T-helper 1 cell treated with Interleukin-12 subunit alpha and Interleukin-12 subunit beta and Interleukin-4 antibody, amounts not matched to agents 30 ng/mL and 1 ng/mL, for 36 hours (primary cell): ENCODE data around the gene CYP4F22. TPM values are rescaled to one million over a fixed set of nuclear protein-coding genes. Genes with fewer than 3 reads are reported as not detected.
"Not testable (repeated sequence)": the region's sequence is repeated elsewhere in the genome, so short reads cannot be mapped to it uniquely, and the experiment has no call there.

ENCODE experiments used
- intact Hi-C: fragments of 100-400 bp; cut with micrococcal nuclease; formaldehyde crosslinking; loops from one replicate; pipeline ENCODE4 v1.15.1; 2024
- total RNA-seq: library from RNA; stranded (reverse); gene quantifications from 2 replicates; pipeline ENCODE4 v1.2.3, GENCODE V29; 2022

The CYP4F22 gene
- total RNA-seq, 1 donor from 2014 or later = 0.49 TPM

DNA sequence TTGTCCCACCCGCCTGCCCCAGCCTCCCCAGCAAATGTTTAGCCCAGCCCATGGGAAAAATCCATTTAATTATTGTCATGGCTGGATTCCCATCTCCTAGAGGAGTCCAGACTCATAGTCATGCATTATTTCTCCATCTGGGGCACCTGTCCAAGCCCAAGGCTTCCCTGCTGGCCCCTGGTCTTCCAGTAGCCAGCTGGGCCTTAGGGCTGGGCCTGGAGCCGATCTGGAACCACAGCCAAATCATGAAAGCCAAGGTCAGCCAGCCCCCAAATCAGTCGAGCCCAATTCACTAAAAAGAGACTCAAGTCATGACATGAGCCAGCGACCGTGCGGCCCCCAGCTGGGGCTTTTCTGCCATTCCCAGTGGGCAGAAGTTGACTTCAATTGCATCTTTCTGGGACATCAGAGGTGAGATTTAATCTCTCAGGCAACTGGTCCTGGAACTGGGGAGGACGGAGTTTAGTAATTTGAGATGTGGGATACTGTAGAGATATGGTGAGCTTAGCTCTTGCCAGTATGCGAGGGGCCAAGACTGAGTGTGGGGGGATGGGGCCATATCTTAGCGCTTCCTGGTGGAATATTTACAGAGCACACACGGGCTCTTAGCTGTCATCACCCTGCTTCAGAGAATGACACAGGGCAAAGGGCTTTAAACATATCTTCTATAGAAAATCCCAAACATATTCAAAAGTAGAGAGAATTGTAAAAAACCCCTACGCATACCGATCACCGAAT is 19.7 kb upstream of the CYP4F22 start:
- intact Hi-C loops = no loop called here

DNA sequence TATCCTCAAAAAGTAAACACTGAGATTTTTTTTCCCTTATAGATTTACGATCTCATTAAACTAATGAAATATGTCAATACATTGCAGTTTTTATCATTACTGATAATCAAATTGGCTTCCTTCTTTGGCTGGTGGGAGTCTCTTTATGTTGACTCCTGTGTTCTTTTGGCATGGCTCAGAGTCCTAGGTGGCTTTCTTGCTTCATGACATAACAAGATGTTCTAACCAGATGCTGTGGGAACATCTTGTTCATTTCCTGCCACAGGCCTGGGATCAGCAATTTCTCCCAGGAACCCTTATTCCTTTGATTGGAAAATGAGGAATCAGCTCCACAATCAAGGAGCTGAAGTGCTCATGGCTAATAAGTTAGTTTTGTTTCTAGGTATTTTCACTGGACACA is 13.2 kb upstream of the CYP4F22 start:
- intact Hi-C loops = no loop called here

GRCh38 chr19:15498156-15498858 is 10.0 kb upstream of the CYP4F22 start:
- intact Hi-C loops = no loop called here

DNA sequence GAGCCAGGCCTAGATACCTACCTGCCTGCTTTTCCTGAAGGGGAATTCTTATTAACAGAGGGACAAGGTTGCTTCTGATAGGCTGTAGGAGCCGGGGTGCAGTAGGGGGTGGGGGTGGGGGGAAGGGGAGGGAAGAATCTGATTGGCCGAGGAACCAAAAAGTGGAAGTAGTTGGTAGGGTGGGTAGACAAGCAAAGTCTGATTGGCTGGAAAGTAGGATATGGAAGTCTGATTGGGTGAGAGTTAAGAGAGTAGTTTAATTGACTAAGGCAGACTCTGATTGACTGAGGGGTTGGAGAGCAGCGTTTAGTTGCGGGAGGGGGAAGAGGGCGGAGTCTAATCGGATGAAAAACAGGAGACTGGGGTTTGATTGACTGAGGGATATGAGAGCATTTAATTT is 9.4 kb upstream of the CYP4F22 start:
- intact Hi-C loops = no loop called here

GRCh38 chr19:15501596-15501995 is 6.7 kb upstream of the CYP4F22 start:
- intact Hi-C loops = no loop called here

GRCh38 chr19:15502264-15502663 is 6.1 kb upstream of the CYP4F22 start:
- intact Hi-C loops = no loop called here

GRCh38 chr19:15506074-15506571 is 2.2 kb upstream of the CYP4F22 start:
- intact Hi-C loops = no loop called here

GRCh38 chr19:15507068-15508034 is 974 bp upstream of the CYP4F22 start:
- intact Hi-C loops = no loop called here

GRCh38 chr19:15511671-15512424 is 3.5 kb downstream of the CYP4F22 start:
- intact Hi-C loops = no loop called here

DNA sequence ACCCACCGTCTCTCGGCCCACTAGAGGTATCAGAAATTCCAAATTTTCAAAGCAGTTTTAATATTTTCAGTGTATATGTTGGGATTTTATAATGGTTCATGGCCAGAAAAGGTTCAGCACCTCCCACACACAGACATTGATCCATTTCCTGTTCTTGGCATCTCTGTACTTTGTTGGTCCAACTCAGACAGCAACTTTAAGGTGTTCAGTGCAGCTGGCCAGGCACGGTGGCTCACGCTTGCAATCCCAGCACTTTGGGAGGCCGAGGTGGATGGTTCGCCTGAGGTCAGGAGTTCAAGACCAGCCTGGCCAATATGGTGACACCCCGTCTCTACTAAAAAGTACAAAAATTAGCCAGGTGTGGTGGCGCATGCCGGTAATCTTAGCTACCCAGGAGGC is 6.9 kb downstream of the CYP4F22 start:
- intact Hi-C loops = not testable (repeated sequence)

- intact Hi-C loops = no loop called here
Observed at GRCh38 chr19:15516363-15516762, 8.0 kb downstream of the CYP4F22 start.

GRCh38 chr19:15517778-15518177 is 9.5 kb downstream of the CYP4F22 start:
- intact Hi-C loops = no loop called here

GRCh38 chr19:15519433-15519976 is 11.2 kb downstream of the CYP4F22 start:
- intact Hi-C loops = no loop called here

DNA sequence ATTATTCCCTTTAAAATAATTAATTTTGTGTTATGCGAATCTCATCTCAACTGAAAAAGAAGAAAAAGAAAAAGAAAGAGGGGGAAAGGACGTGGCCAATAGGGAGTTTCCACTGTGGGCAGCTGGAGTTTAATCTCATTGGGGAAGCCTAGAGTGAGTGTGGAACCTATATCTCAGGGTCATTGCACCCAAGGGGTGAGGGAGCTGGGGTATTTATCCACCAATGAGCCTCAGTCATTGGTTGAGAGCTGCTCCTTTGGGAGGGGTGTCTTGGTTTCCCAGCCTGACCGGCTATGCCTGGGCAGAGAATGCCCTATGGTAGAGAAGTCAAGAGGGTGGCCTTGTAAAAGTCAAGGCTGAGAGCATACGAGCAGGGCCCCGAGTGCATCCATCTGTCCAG is 16.5 kb downstream of the CYP4F22 start:
- intact Hi-C loops = no loop called here

- intact Hi-C loops = no loop called here
Observed at GRCh38 chr19:15525291-15525690, 17.0 kb downstream of the CYP4F22 start.

DNA sequence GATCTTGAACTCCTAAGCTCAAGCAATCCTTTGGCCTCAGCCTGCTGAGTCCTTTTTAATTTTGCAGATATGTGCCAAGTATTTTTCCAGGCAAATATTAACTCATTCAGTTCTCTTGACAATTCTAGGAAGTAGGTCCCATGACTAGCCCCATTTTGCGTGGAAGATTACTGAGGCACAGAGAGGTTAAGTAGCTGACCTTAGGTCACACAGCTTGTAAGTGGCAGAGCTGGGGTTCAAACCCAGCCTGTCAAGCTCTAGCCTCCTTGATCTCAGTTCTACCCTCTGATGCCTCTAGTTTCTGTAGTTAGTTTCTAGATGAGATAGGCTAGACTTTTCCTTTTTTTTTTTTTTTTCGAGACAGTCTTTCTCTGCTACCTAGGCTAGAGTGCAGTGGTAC is 18.1 kb downstream of the CYP4F22 start:
- intact Hi-C loops = no loop called here

DNA sequence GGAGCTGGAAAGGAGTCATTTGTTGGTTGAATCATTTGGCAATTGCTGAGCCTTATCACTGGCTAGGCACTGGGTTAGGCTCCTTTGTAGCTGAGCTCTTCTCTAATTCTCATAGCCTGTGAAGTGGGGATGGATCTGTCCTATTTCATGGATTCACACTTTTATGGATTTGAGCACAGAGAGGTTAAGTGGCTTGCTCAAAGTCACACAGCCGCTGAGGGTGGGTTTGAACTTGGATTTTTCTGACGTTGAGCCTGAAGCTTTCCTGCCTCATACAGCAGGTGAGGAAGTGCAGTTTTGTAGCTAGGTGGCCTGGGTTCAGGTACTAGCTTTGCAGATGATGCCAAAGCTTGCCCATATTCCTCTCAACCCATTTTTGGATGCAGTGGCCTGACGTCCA is 19.4 kb downstream of the CYP4F22 start:
- intact Hi-C loops = no loop called here

DNA sequence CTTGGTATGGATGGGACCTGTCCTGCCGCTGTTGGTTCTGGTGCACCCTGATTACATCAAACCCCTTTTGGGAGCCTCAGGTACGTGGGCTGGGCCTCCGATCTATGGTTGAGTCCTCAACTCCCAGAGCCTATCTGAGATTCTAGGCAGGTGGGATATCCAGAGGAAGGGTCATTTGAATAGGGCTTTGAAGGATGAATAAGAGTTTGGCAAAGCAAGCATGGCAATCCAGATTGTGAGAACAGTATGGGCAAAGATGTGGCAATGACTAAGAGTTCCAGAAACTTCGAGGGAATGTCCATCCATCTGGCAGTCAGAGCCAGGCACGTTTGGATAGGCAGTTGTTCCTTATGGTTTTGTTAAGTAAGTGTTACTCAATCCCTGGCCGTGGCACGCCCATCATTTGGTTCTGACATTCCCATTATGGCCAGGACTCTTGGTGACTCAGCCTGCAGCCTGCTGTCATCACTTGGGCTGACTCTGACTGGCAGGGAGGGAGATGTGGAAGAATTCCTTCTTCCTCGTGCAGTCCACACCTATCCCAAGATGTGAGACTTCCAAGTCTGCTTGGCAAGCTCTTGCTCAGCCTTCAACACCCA is 21.5 kb downstream of the CYP4F22 start:
- intact Hi-C loops = no loop called here

GRCh38 chr19:15532779-15533521 is 24.6 kb downstream of the CYP4F22 start:
- intact Hi-C loops = no loop called here

GRCh38 chr19:15533522-15533830 is 25.2 kb downstream of the CYP4F22 start:
- intact Hi-C loops = not testable (repeated sequence)
